OCI-LY1 (cell line): ENCODE data around the gene ZNF69.

ENCODE experiments used
- EZH2 ChIP-seq: fragments of 200-600 bp; sonication (generic), shearing (Covaris generic); IDR thresholded peaks from 2 replicates; pipeline ENCODE4 v1.8.0; 2017; ENCODE audit warnings: borderline replicate concordance, mixed run types, mild to moderate bottlenecking, antibody characterized with exemption, low read length, moderate library complexity, mixed read lengths
- TF ChIP-seq, protein P1 (sequence below): fragments of 200-600 bp; sonication (generic), shearing (Covaris generic); IDR thresholded peaks from 2 replicates; pipeline ENCODE4 v1.5.1; 2017; ENCODE audit warnings: mild to moderate bottlenecking, antibody characterized with exemption, low read length, moderate library complexity, mixed read lengths

GRCh38 chr19:11931051-11931450 is 43.5 kb downstream of the ZNF69 start:
- TF ChIP-seq EZH2: no peak
- TF ChIP-seq, protein P1, sequence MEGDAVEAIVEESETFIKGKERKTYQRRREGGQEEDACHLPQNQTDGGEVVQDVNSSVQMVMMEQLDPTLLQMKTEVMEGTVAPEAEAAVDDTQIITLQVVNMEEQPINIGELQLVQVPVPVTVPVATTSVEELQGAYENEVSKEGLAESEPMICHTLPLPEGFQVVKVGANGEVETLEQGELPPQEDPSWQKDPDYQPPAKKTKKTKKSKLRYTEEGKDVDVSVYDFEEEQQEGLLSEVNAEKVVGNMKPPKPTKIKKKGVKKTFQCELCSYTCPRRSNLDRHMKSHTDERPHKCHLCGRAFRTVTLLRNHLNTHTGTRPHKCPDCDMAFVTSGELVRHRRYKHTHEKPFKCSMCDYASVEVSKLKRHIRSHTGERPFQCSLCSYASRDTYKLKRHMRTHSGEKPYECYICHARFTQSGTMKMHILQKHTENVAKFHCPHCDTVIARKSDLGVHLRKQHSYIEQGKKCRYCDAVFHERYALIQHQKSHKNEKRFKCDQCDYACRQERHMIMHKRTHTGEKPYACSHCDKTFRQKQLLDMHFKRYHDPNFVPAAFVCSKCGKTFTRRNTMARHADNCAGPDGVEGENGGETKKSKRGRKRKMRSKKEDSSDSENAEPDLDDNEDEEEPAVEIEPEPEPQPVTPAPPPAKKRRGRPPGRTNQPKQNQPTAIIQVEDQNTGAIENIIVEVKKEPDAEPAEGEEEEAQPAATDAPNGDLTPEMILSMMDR: no peak
